HL-60 (cell line): ENCODE data around the gene FBXO47.

Experiments used
- DNase-seq, 2 experiments: peaks; one replicate each; pipeline ENCODE4 v3.0.0-alpha.2; 2010 to 2020; ENCODE audit warnings: low read depth in 1 of 2, low spot score in 1 of 2
- H3K27ac ChIP-seq: fragments of 250-450 bp; sonication (Bioruptor Pico); replicated peaks from 2 replicates; pipeline ENCODE4 v1.5.1; 2020; ENCODE audit warnings: mild to moderate bottlenecking, moderate library complexity
- H3K27me3 ChIP-seq: fragments of 250-450 bp; sonication (Bioruptor Pico); 2 replicates; pipeline ENCODE4 v1.5.1; 2021; ENCODE audit warnings: mild to moderate bottlenecking, moderate library complexity; ENCODE audit not compliant: insufficient read depth, poor library complexity, severe bottlenecking
- H3K4me3 ChIP-seq: replicated peaks from 2 replicates; pipeline ENCODE4 v1.5.1; 2011; ENCODE audit warnings: mild to moderate bottlenecking, control low read depth, low read length; ENCODE audit not compliant: insufficient read depth
- GABPA ChIP-seq: IDR thresholded peaks from 2 replicates; pipeline ENCODE4 v1.6.1; 2012; ENCODE audit warnings: low read depth
- POLR2AphosphoS5 ChIP-seq: IDR thresholded peaks from 2 replicates; pipeline ENCODE4 v1.6.1; 2012; ENCODE audit warnings: low read depth
- SPI1 ChIP-seq: IDR thresholded peaks from 2 replicates; pipeline ENCODE4 v1.6.1; 2012; ENCODE audit warnings: low read depth, mild to moderate bottlenecking, borderline replicate concordance
- TF ChIP-seq, protein P1 (sequence below): IDR thresholded peaks from one replicate; pipeline ENCODE4 v1.5.1; 2011; ENCODE audit warnings: low read length, control low read depth, inconsistent platforms; ENCODE audit not compliant: insufficient read depth
- TF ChIP-seq, protein P2 (sequence below): IDR thresholded peaks from 2 replicates; pipeline ENCODE4 v1.6.1; 2012; ENCODE audit warnings: low read depth; ENCODE audit not compliant: insufficient replicate concordance

Gene FBXO47

DNA sequence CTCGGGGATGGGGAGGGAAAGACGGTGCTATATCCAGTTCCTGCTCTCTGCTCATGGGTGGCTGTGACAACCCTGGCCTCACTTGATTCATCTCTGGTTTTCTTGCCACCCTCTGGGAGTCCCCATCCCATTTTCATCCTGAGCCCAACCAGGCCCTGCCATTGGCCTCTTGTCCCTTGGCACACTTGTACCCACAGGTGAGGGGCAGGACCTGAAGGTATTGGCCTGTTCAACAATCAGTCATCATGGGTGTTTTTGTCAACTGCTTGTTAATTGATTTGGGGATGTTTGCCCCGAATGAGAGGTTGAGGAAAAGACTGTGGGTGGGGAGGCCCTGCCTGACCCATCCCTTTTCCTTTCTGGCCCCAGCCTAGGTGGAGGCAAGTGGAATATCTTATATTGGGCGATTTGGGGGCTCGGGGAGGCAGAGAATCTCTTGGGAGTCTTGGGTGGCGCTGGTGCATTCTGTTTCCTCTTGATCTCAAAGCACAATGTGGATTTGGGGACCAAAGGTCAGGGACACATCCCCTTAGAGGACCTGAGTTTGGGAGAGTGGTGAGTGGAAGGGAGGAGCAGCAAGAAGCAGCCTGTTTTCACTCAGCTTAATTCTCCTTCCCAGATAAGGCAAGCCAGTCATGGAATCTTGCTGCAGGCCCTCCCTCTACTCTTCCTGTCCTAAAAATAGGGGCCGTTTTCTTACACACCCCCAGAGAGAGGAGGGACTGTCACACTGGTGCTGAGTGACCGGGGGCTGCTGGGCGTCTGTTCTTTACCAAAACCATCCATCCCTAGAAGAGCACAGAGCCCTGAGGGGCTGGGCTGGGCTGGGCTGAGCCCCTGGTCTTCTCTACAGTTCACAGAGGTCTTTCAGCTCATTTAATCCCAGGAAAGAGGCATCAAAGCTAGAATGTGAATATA lies 46.6 kb downstream of the FBXO47 start:
- Histone ChIP-seq H3K27ac (no peak overlapping the region), H3K4me3 (no peak overlapping the region), H3K27me3 (no peaks in the 10 kb centered on the region)
- TF ChIP-seq, protein P1, sequence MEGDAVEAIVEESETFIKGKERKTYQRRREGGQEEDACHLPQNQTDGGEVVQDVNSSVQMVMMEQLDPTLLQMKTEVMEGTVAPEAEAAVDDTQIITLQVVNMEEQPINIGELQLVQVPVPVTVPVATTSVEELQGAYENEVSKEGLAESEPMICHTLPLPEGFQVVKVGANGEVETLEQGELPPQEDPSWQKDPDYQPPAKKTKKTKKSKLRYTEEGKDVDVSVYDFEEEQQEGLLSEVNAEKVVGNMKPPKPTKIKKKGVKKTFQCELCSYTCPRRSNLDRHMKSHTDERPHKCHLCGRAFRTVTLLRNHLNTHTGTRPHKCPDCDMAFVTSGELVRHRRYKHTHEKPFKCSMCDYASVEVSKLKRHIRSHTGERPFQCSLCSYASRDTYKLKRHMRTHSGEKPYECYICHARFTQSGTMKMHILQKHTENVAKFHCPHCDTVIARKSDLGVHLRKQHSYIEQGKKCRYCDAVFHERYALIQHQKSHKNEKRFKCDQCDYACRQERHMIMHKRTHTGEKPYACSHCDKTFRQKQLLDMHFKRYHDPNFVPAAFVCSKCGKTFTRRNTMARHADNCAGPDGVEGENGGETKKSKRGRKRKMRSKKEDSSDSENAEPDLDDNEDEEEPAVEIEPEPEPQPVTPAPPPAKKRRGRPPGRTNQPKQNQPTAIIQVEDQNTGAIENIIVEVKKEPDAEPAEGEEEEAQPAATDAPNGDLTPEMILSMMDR: no peak
- TF ChIP-seq POLR2AphosphoS5 (no peak), SPI1 (no peak), GABPA (no peak)
- TF ChIP-seq, protein P2, sequence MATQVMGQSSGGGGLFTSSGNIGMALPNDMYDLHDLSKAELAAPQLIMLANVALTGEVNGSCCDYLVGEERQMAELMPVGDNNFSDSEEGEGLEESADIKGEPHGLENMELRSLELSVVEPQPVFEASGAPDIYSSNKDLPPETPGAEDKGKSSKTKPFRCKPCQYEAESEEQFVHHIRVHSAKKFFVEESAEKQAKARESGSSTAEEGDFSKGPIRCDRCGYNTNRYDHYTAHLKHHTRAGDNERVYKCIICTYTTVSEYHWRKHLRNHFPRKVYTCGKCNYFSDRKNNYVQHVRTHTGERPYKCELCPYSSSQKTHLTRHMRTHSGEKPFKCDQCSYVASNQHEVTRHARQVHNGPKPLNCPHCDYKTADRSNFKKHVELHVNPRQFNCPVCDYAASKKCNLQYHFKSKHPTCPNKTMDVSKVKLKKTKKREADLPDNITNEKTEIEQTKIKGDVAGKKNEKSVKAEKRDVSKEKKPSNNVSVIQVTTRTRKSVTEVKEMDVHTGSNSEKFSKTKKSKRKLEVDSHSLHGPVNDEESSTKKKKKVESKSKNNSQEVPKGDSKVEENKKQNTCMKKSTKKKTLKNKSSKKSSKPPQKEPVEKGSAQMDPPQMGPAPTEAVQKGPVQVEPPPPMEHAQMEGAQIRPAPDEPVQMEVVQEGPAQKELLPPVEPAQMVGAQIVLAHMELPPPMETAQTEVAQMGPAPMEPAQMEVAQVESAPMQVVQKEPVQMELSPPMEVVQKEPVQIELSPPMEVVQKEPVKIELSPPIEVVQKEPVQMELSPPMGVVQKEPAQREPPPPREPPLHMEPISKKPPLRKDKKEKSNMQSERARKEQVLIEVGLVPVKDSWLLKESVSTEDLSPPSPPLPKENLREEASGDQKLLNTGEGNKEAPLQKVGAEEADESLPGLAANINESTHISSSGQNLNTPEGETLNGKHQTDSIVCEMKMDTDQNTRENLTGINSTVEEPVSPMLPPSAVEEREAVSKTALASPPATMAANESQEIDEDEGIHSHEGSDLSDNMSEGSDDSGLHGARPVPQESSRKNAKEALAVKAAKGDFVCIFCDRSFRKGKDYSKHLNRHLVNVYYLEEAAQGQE: no peak
- no peak for DNase-seq

DNA sequence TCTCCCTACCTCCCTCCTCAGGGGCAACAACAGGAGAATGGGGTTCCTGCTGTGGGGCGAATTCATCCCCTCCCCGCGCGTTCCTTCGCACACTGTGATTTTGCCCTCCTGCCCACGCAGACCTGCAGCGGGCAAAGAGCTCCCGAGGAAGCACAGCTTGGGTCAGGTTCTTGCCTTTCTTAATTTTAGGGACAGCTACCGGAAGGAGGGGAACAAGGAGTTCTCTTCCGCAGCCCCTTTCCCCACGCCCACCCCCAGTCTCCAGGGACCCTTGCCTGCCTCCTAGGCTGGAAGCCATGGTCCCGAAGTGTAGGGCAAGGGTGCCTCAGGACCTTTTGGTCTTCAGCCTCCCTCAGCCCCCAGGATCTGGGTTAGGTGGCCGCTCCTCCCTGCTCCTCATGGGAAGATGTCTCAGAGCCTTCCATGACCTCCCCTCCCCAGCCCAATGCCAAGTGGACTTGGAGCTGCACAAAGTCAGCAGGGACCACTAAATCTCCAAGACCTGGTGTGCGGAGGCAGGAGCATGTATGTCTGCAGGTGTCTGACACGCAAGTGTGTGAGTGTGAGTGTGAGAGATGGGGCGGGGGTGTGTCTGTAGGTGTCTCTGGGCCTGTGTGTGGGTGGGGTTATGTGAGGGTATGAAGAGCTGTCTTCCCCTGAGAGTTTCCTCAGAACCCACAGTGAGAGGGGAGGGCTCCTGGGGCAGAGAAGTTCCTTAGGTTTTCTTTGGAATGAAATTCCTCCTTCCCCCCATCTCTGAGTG lies 47.7 kb downstream of the FBXO47 start:
- DNase-seq: no peak
- H3K27ac ChIP-seq: no peak overlapping the region
- TF ChIP-seq, protein P2: no peak
- TF ChIP-seq POLR2AphosphoS5: no peak
- TF ChIP-seq GABPA: no peak
- no peak for TF ChIP-seq SPI1
- TF ChIP-seq, protein P1: no peak
- H3K4me3 ChIP-seq: no peak overlapping the region
- H3K27me3 ChIP-seq: no peaks in the 10 kb centered on the region

DNA sequence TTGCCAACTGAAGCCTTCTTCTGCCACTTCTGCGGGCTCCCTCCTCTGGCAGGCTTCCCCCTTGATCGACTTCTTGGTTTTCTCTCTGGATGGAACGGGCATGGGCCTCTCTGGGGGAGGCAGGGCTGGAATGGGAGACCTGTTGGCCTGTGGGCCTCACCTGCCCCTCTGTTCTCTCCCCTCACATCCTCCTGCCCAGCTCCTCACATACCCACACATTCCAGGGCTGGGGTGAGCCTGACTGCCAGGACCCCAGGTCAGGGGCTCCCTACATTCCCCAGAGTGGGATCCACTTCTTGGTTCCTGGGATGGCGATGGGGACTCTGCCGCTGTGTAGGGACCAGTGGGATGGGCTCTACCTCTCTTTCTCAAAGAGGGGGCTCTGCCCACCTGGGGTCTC lies 48.3 kb downstream of the FBXO47 start:
- H3K27me3 ChIP-seq: no peaks in the 10 kb centered on the region
- TF ChIP-seq, protein P2: no peak
- TF ChIP-seq, protein P1: no peak
- no peak for TF ChIP-seq SPI1
- no peak for TF ChIP-seq POLR2AphosphoS5
- no peak for TF ChIP-seq GABPA
- no peak overlapping the region for H3K4me3 ChIP-seq
- H3K27ac ChIP-seq: no peak overlapping the region
- no peak for DNase-seq
